ENCODE results near the gene YIF1B.

YIF1B gene

DNA sequence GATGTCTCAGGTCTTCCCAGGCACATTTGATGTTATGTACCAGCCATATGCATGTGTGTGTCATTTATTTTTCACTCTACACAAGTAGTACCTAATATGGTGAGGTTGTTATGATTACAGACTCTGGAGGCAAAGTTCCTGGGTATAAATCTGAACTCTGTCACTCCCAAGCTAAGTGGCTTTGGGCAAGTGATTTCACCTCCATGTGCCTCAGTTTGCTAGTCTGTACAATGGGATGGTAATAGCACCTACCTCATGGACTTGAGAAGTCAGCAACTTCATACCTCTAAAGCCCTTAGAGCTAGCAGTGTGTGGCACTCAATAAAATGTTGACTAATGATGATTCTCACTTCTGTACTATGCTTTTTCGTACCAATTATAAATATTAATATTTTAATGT lies 16.0 kb upstream of the YIF1B start:
- Histone ChIP-seq H3K4me3 (ENCODE audit: low read length) (no peak overlapping the region), H3K9ac (ENCODE audit: low read length) (no peak overlapping the region), H3K4me1 (ENCODE audit: low read length) (no peaks in the 10 kb centered on the region), H3K27ac (ENCODE audit: low read length) (no peak overlapping the region), H3K9me3 (replicated peaks; ENCODE audit: insufficient read depth, low read length) (no peaks in the 10 kb centered on the region), H4K20me1 (ENCODE audit: insufficient read depth, low read length) (no peaks in the 10 kb centered on the region), H3K4me2 (ENCODE audit: low read depth, low read length) (no peak overlapping the region), H3F3A (ENCODE audit: insufficient read depth, low read length) (peaks cover 9% of the 10 kb centered on the region), H2AFZ (ENCODE audit: low read length) (no peak overlapping the region), H3K9me2 (replicated peaks; ENCODE audit: insufficient read depth, low read length) (no peaks in the 10 kb centered on the region), H3K36me3 (replicated peaks; ENCODE audit: insufficient read depth, low read length) (no peaks in the 10 kb centered on the region), H3K27me3 (replicated peaks; ENCODE audit: insufficient read depth, low read length) (peaks cover 10% of the 10 kb centered on the region; the same call in 1 of the 2 replicates), H3K79me2 (ENCODE audit: low read length) (no peaks in the 10 kb centered on the region)
- TF ChIP-seq EZH2phosphoT487 (IDR thresholded peaks at IDR 0.05; ENCODE audit: low read length): no peak
- TF ChIP-seq EZH2 (optimal IDR thresholded peaks at IDR 0.05; ENCODE audit: low read depth, low read length): no peak
- TF ChIP-seq, protein P1, sequence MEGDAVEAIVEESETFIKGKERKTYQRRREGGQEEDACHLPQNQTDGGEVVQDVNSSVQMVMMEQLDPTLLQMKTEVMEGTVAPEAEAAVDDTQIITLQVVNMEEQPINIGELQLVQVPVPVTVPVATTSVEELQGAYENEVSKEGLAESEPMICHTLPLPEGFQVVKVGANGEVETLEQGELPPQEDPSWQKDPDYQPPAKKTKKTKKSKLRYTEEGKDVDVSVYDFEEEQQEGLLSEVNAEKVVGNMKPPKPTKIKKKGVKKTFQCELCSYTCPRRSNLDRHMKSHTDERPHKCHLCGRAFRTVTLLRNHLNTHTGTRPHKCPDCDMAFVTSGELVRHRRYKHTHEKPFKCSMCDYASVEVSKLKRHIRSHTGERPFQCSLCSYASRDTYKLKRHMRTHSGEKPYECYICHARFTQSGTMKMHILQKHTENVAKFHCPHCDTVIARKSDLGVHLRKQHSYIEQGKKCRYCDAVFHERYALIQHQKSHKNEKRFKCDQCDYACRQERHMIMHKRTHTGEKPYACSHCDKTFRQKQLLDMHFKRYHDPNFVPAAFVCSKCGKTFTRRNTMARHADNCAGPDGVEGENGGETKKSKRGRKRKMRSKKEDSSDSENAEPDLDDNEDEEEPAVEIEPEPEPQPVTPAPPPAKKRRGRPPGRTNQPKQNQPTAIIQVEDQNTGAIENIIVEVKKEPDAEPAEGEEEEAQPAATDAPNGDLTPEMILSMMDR (IDR thresholded peaks at IDR 0.05; ENCODE audit: low read length): no peak
- DNase-seq: no peak

DNA sequence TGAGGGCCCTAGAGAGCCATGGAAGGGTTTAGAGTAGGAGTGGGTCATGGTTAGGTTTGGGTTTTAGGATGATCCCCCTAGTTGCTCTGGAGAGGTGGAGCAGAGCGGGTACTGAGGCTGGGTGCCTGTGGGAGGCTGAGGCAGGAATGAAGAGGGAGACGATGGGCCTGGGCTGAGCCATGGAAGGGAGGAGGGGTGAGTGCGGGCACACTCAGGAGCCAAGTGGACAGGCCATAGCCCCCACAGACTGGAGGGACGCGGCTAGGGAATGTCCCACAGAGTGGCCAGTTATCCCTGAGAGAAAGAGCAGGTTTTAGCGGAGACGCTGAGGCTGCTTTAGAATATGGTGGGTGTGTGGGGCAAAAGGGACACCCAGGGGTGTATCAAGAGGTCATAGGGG lies 13.9 kb upstream of the YIF1B start:
- Histone ChIP-seq H2AFZ (ENCODE audit: low read length) (no peak overlapping the region), H3K79me2 (ENCODE audit: low read length) (no peaks in the 10 kb centered on the region), H3K4me1 (ENCODE audit: low read length) (no peaks in the 10 kb centered on the region), H3K9me2 (replicated peaks; ENCODE audit: insufficient read depth, low read length) (no peaks in the 10 kb centered on the region), H3K27ac (ENCODE audit: low read length) (no peak overlapping the region), H3K9ac (ENCODE audit: low read length) (no peak overlapping the region), H3F3A (ENCODE audit: insufficient read depth, low read length) (no peaks in the 10 kb centered on the region), H3K4me2 (ENCODE audit: low read depth, low read length) (no peak overlapping the region), H3K9me3 (replicated peaks; ENCODE audit: insufficient read depth, low read length) (no peaks in the 10 kb centered on the region), H3K4me3 (ENCODE audit: low read length) (no peak overlapping the region), H3K27me3 (replicated peaks; ENCODE audit: insufficient read depth, low read length) (peaks cover 10% of the 10 kb centered on the region; the same call in 1 of the 2 replicates), H4K20me1 (ENCODE audit: insufficient read depth, low read length) (no peaks in the 10 kb centered on the region), H3K36me3 (replicated peaks; ENCODE audit: insufficient read depth, low read length) (no peaks in the 10 kb centered on the region)
- DNase-seq: no peak
- TF ChIP-seq, protein P1 (IDR thresholded peaks at IDR 0.05; ENCODE audit: low read length): no peak
- TF ChIP-seq EZH2 (optimal IDR thresholded peaks at IDR 0.05; ENCODE audit: low read depth, low read length) (no peak), EZH2phosphoT487 (IDR thresholded peaks at IDR 0.05; ENCODE audit: low read length) (no peak)

DNA sequence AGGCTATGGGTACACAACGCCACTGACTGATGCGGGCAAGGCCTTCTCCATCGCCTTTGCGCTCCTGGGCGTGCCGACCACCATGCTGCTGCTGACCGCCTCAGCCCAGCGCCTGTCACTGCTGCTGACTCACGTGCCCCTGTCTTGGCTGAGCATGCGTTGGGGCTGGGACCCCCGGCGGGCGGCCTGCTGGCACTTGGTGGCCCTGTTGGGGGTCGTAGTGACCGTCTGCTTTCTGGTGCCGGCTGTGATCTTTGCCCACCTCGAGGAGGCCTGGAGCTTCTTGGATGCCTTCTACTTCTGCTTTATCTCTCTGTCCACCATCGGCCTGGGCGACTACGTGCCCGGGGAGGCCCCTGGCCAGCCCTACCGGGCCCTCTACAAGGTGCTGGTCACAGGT lies 10.8 kb upstream of the YIF1B start:
- Histone ChIP-seq H3K36me3 (replicated peaks; ENCODE audit: insufficient read depth, low read length) (no peaks in the 10 kb centered on the region), H3K4me1 (ENCODE audit: low read length) (no peaks in the 10 kb centered on the region), H3K27me3 (replicated peaks; ENCODE audit: insufficient read depth, low read length) (peaks cover 12% of the 10 kb centered on the region; the same call in 1 of the 2 replicates), H3K9ac (ENCODE audit: low read length) (no peak overlapping the region), H3K4me3 (ENCODE audit: low read length) (no peak overlapping the region), H3K27ac (ENCODE audit: low read length) (no peak overlapping the region), H3F3A (ENCODE audit: insufficient read depth, low read length) (no peaks in the 10 kb centered on the region), H3K9me2 (replicated peaks; ENCODE audit: insufficient read depth, low read length) (no peaks in the 10 kb centered on the region), H2AFZ (ENCODE audit: low read length) (no peak overlapping the region), H4K20me1 (ENCODE audit: insufficient read depth, low read length) (no peaks in the 10 kb centered on the region), H3K9me3 (replicated peaks; ENCODE audit: insufficient read depth, low read length) (no peaks in the 10 kb centered on the region), H3K4me2 (ENCODE audit: low read depth, low read length) (no peak overlapping the region), H3K79me2 (ENCODE audit: low read length) (no peaks in the 10 kb centered on the region)
- TF ChIP-seq EZH2 (optimal IDR thresholded peaks at IDR 0.05; ENCODE audit: low read depth, low read length) (no peak), EZH2phosphoT487 (IDR thresholded peaks at IDR 0.05; ENCODE audit: low read length) (no peak)
- TF ChIP-seq, protein P1 (IDR thresholded peaks at IDR 0.05; ENCODE audit: low read length): no peak
- DNase-seq: no peak

Data from MM.1S (cell line).